ENCODE results near the gene OR5AU1.

The OR5AU1 gene

GRCh38 chr14:21200752-21201461, 45.0 kb upstream of the OR5AU1 start:
- POLR2A ChIA-PET = no interaction called here
- CTCF ChIA-PET = no interaction called here
- TF ChIP-seq ZNF384 (IDR thresholded peaks at IDR 0.05) = no peak
- no peak for TF ChIP-seq SUZ12 (IDR thresholded peaks at IDR 0.05)
- TF ChIP-seq FOXA1 (IDR thresholded peaks at IDR 0.05) = no peak
- no peak for TF ChIP-seq TARDBP (IDR thresholded peaks at IDR 0.05)
- TF ChIP-seq L3MBTL2 (conservative IDR thresholded peaks at IDR 0.05) = no peak
- no peak for TF ChIP-seq SP1 (IDR thresholded peaks at IDR 0.05)
- no peak for TF ChIP-seq HDGF (IDR thresholded peaks at IDR 0.05; ENCODE audit: borderline replicate concordance)
- TF ChIP-seq LEF1 (IDR thresholded peaks at IDR 0.05; ENCODE audit: borderline replicate concordance) = no peak
- TF ChIP-seq ARNT (IDR thresholded peaks at IDR 0.05) = no peak
- no peak for TF ChIP-seq CTBP1 (IDR thresholded peaks at IDR 0.05; ENCODE audit: borderline replicate concordance)
- no peak for TF ChIP-seq BHLHE40 (IDR thresholded peaks at IDR 0.05; ENCODE audit: borderline replicate concordance)
- TF ChIP-seq FOXM1 (IDR thresholded peaks at IDR 0.05; ENCODE audit: borderline replicate concordance) = no peak
- DNase-seq (ENCODE audit: extremely low spot score) = no peak

- CTCF ChIA-PET = interaction anchor here (0.5 kb wide), 1 partner anchor 9 kb away, joined by 6 read pairs; no protein-coding TSS in a partner anchor
- POLR2A ChIA-PET = no interaction called here
- DNase-seq (ENCODE audit: extremely low spot score) = no peak
- TF ChIP-seq L3MBTL2 (conservative IDR thresholded peaks at IDR 0.05) (no peak), CTBP1 (IDR thresholded peaks at IDR 0.05; ENCODE audit: borderline replicate concordance) (no peak), FOXK2 (IDR thresholded peaks at IDR 0.05) (no peak), ELF4 (IDR thresholded peaks at IDR 0.05) (no peak), NFRKB (IDR thresholded peaks at IDR 0.05) (no peak), BHLHE40 (IDR thresholded peaks at IDR 0.05; ENCODE audit: borderline replicate concordance) (no peak), LEF1 (IDR thresholded peaks at IDR 0.05; ENCODE audit: borderline replicate concordance) (no peak), FOXM1 (IDR thresholded peaks at IDR 0.05; ENCODE audit: borderline replicate concordance) (no peak), HDGF (IDR thresholded peaks at IDR 0.05; ENCODE audit: borderline replicate concordance) (no peak), PKNOX1 (IDR thresholded peaks at IDR 0.05) (no peak), SP1 (IDR thresholded peaks at IDR 0.05) (no peak), TARDBP (IDR thresholded peaks at IDR 0.05) (no peak), FOXA1 (IDR thresholded peaks at IDR 0.05) (no peak), SUZ12 (IDR thresholded peaks at IDR 0.05) (no peak), ARNT (IDR thresholded peaks at IDR 0.05) (no peak)
Observed at GRCh38 chr14:21199611-21200560, 44.0 kb upstream of the OR5AU1 start.

GRCh38 chr14:21197418-21198205, 41.7 kb upstream of the OR5AU1 start:
- POLR2A ChIA-PET = no interaction called here
- no peak for DNase-seq (ENCODE audit: extremely low spot score)
- TF ChIP-seq CTBP1 (IDR thresholded peaks at IDR 0.05; ENCODE audit: borderline replicate concordance) (no peak), ARNT (IDR thresholded peaks at IDR 0.05) (no peak), NFRKB (IDR thresholded peaks at IDR 0.05) (no peak), HDGF (IDR thresholded peaks at IDR 0.05; ENCODE audit: borderline replicate concordance) (no peak), SUZ12 (IDR thresholded peaks at IDR 0.05) (no peak), ZNF384 (IDR thresholded peaks at IDR 0.05) (no peak), BHLHE40 (IDR thresholded peaks at IDR 0.05; ENCODE audit: borderline replicate concordance) (no peak), FOXA1 (IDR thresholded peaks at IDR 0.05) (no peak), L3MBTL2 (conservative IDR thresholded peaks at IDR 0.05) (no peak)
- CTCF ChIA-PET = no interaction called here

GRCh38 chr14:21194597-21194996, 38.7 kb upstream of the OR5AU1 start:
- TF ChIP-seq ZNF384 (IDR thresholded peaks at IDR 0.05) (0 out of 2 replicates have a peak, but pooled peaks have one; percentile 27), PKNOX1 (IDR thresholded peaks at IDR 0.05) (no peak)
- POLR2A ChIA-PET = no interaction called here
- CTCF ChIA-PET = no interaction called here
- no peak for DNase-seq (ENCODE audit: extremely low spot score)

GRCh38 chr14:21192875-21193535, 37.1 kb upstream of the OR5AU1 start:
- no peak for DNase-seq (ENCODE audit: extremely low spot score)
- ChIA-PET POLR2A (interaction anchor here (0.6 to 1.3 kb wide), 2 partner anchors 11 to 17 kb away, joined by 3 to 6 read pairs; no protein-coding TSS in a partner anchor), CTCF (interaction anchor here (1.7 kb wide), 1 partner anchor 57 kb away, joined by 3 read pairs; no protein-coding TSS in a partner anchor)
- TF ChIP-seq ELF4 (IDR thresholded peaks at IDR 0.05) = no peak
- no peak for TF ChIP-seq SUZ12 (IDR thresholded peaks at IDR 0.05)
- no peak for TF ChIP-seq ZNF384 (IDR thresholded peaks at IDR 0.05)
- no peak for TF ChIP-seq L3MBTL2 (conservative IDR thresholded peaks at IDR 0.05)
- no peak for TF ChIP-seq CTBP1 (IDR thresholded peaks at IDR 0.05; ENCODE audit: borderline replicate concordance)
- TF ChIP-seq PKNOX1 (IDR thresholded peaks at IDR 0.05) = no peak
- TF ChIP-seq FOXK2 (IDR thresholded peaks at IDR 0.05) = no peak
- no peak for TF ChIP-seq BHLHE40 (IDR thresholded peaks at IDR 0.05; ENCODE audit: borderline replicate concordance)
- TF ChIP-seq TARDBP (IDR thresholded peaks at IDR 0.05) = no peak
- no peak for TF ChIP-seq FOXA1 (IDR thresholded peaks at IDR 0.05)
- TF ChIP-seq NFRKB (IDR thresholded peaks at IDR 0.05) = no peak

Data from HEK293T (cell line).